GOT3 (cell line): ENCODE results near the gene EDC4.

ENCODE experiments used
- DNase-seq: peaks from one replicate; lab custom pipeline; 2025; ENCODE audit warnings: mixed read lengths; lab: John Stamatoyannopoulos, UW

EDC4 gene

DNA sequence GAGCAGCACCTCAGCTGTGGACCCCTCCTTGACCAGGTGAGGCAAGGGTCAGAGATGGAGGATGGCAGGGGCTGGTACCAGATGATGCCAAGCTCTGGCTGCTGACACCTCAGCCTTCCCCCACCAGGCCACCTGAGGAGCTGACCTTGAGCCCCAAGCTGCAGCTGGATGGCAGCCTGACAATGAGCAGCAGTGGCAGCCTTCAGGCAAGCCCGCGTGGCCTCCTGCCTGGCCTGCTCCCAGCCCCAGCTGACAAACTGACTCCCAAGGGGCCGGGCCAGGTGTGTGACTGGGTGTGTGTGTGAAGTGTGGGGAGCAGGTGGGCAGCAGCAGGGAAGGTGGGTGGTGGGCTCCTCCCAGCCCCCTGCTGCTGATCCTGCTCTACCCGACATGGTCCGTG is 7.1 kb downstream of the EDC4 start:
- DNase-seq = no peak

DNA sequence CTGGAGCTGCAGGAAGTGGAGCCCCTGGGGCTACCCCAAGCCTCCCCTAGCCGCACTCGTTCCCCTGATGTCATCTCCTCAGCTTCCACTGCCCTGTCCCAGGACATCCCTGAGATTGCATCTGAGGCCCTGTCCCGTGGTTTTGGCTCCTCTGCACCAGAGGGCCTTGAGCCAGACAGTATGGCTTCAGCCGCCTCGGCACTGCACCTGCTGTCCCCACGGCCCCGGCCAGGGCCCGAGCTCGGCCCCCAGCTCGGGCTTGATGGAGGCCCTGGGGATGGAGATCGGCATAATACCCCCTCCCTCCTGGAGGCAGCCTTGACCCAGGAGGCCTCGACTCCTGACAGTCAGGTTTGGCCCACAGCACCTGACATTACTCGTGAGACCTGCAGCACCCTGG is 7.7 kb downstream of the EDC4 start:
- no peak for DNase-seq

DNA sequence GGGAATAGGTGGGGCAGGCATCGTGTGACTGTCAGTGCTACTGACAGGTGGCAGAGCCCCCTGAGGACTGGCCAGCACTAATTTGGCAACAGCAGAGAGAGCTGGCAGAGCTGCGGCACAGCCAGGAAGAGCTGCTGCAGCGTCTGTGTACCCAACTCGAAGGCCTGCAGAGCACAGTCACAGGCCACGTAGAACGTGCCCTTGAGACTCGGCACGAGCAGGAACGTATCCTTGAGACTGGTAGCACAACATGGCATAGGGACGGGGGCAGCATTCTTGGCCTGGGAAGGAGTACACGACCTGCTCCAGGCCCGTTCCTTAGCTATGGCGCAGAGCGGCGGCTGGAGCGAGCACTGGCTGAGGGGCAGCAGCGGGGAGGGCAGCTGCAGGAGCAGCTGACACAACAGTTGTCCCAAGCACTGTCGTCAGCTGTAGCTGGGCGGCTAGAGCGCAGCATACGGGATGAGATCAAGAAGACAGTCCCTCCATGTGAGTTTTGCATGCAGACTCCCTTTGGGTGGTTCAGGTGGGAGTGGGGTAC is 8.8 kb downstream of the EDC4 start:
- DNase-seq = no peak

DNA sequence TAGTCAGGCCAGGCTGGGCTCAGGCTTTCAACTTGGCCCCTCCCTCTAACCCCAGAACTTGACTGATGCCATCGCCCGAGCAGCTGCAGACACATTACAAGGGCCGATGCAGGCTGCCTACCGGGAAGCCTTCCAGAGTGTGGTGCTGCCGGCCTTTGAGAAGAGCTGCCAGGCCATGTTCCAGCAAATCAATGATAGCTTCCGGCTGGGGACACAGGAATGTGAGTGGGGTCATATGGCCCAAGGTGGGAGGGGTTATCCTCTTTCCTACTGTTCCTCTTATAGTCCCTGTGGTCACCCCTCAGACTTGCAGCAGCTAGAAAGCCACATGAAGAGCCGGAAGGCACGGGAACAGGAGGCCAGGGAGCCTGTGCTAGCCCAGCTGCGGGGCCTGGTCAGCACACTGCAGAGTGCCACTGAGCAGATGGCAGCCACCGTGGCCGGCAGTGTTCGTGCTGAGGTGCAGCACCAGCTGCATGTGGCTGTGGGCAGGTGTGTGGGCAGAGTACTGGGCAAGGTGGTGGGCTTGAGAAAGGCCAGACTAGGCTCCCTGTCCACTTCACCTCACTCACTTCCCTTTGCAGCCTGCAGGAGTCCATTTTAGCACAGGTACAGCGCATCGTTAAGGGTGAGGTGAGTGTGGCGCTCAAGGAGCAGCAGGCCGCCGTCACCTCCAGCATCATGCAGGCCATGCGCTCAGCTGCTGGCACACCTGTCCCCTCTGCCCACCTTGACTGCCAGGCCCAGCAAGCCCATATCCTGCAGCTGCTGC is 9.7 kb downstream of the EDC4 start:
- no peak for DNase-seq

DNA sequence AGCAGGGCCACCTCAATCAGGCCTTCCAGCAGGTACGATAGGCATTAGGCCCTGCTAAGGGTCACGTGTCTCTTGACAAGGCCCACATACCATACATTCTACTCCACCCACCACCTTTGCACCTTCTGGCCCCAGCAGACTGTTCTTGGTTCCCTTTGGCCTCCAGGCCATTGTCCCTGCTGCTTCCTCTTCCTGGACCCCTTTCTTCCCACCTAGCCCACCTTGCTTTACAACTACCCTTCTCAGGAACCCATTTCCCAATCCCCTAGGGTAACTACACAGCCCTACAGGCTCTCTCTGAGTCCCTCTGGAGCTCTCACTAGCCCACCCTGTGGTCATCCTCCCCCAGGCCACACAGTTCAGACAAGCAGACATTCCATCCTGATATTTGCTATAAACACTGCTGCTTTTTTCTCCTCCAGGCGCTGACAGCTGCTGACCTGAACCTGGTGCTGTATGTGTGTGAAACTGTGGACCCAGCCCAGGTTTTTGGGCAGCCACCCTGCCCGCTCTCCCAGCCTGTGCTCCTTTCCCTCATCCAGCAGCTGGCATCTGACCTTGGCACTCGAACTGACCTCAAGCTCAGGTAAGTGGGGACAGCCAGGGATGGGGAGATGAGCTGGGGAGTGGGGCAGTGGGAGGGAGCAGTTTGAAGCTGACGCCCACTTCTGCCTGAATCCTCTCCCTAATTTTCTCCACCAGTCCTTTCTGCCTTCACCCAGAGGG is 10.5 kb downstream of the EDC4 start:
- DNase-seq = no peak

DNA sequence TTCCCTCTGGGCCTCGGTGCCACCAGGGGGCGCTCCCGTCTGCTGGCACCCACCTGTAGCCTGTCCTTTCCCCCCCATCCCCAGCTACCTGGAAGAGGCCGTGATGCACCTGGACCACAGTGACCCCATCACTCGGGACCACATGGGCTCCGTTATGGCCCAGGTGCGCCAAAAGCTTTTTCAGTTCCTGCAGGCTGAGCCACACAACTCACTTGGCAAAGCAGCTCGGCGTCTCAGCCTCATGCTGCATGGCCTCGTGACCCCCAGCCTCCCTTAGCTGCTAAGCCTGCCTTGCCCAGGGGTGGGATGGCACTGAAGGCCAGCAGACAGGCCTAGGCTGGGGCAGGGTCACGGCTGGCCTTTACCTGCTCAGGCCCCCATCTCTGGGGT is 11.0 kb downstream of the EDC4 start:
- DNase-seq = no peak

DNA sequence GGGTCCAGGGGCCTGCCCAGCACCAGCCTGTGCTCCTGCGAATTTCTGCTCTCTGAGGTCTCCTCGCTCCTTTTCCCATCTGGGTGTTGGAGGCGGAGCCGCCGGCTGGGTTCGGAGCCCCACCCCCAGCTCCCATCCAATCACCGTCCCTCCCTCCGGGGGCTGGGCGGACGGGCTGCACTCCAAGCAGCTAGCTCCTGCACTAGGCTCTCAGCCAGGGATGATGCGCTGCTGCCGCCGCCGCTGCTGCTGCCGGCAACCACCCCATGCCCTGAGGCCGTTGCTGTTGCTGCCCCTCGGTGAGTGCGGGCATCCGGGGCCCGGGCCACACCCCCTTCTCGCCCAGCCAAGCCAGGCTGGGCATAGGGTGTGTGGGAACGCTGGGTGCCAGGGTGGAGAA is 11.8 kb downstream of the EDC4 start, which contains the start of gene NRN1L:
NRN1L (plus strand) TSS at position 202 of the 400 bp plus-strand sequence; CDS start at position 221, 19 bp downstream.
- DNase-seq = no peak

DNA sequence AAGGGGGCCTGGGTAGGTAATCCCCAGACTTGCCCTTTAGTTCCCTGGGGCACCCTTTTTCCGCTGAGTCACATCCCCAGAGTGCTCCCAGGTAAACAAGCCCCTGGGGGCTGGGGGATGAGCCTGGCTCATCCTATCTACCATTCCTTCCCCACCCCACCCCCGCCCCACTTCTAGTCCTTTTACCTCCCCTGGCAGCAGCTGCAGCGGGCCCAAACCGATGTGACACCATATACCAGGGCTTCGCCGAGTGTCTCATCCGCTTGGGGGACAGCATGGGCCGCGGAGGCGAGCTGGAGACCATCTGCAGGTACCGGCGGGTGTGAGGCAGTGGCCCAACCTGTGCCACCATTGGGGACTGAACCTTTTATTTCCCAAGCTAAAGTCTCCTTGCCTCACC is 12.7 kb downstream of the EDC4 start:
- no peak for DNase-seq

DNA sequence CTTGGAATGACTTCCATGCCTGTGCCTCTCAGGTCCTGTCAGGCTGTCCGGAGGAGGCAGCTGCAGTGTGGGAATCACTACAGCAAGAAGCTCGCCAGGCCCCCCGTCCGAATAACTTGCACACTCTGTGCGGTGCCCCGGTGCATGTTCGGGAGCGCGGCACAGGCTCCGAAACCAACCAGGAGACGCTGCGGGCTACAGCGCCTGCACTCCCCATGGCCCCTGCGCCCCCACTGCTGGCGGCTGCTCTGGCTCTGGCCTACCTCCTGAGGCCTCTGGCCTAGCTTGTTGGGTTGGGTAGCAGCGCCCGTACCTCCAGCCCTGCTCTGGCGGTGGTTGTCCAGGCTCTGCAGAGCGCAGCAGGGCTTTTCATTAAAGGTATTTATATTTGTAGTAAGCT is 13.1 kb downstream of the EDC4 start:
- no peak for DNase-seq

DNA sequence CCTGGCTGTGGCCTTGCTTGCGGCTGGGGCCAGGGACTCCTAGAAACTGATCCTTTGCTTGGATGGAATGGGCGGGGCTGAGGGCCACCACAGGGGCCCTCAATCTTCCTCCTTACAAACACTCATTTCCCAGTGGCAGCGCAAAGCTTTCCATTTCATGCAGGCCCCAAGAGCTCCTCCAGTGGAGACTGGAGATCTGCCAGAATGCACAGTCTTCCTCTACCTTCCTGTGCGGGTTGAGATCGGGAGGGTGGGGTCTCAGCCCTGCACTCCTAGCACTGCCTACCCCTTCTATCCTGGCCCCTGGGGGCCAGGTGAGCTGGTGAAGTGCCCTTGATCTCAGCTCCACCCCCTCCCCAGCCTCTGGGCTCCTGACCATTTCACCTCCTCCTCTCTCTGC is 13.5 kb downstream of the EDC4 start:
- DNase-seq = no peak

DNA sequence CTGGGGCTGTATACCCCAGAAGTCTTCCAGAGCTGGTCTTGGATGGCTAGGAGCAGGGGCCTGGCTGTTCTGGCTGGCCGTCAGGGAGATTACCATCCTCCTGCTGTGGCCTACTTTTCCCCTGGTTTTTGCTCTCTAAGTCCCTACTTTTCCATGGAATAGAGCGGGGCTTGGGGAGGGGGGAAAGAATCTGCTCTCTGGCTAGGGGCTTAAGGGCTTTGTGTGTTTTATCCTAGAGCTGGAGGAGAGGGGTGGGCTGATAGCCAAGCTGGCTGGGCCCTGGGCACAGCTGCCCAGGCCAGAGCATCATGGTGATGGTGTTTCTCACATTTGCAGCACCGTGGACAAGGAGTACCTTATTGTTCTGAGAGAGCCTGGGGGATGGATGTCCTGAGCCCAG is 15.5 kb downstream of the EDC4 start:
- DNase-seq = no peak

DNA sequence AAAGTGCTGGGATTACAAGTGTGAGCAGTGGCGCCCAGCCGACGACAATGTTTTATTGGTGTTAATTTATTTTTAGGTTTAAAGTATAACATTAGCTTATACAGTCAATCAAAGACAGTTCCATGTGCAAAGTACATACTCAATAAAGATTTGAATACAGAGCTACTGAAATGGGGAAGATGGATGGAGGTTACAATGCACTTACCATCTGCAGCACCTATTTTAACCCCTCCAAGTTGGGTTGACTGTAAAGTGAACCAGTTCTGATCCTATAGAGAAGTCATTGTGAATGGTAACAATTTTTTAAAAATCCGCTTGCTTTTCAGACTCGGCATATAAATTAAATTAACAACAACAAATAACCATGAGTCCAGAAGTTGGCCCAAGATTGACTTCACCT is 19.5 kb downstream of the EDC4 start:
- DNase-seq = no peak

DNA sequence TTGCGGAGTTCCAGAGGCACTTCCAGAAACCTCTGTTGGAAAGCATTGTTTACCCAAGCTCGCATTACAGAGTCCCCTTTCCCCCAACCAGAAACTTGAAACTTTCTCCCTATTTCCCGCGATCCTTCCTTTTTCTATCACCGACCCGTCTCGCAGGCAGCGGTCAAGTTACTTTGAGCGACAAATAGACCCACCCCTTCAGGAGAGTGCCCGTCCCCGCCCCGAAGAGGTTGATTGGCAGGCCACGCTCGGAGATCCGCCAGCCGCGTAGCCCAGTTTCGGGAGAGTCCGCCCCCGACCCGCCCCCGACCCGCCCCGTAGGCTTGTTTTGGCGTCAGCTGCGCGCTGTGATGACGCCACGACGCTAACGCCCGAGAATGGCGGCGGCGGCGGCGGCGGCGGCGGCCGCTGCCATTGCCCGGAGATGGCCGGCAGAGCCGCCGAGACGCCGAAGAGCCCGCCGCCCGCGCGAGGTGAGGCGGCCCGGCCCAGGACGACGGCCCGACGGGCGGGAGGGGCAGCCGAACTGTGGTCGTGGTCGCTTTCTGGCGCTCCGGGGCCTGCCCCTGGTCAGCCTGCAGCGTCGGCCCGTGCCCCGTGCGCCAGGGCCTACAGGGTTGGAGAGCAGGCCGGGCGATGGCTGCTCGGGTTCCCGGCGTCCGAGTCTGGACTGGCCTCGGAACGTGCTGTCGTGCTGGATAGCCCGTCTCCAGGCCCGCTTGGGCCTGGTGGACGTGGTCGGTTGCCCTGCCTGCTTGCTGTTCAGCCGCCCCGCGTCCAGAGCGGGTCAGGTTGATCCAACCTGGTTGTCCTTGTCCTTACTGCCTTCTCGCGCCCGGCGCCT is 20.3 kb downstream of the EDC4 start, which contains the start of gene PSKH1:
PSKH1 (plus strand) TSS at position 356 of the 844 bp plus-strand sequence. CDS start 15,496 bp downstream, outside the sequence.
- DNase-seq = peak; percentile 86

DNA sequence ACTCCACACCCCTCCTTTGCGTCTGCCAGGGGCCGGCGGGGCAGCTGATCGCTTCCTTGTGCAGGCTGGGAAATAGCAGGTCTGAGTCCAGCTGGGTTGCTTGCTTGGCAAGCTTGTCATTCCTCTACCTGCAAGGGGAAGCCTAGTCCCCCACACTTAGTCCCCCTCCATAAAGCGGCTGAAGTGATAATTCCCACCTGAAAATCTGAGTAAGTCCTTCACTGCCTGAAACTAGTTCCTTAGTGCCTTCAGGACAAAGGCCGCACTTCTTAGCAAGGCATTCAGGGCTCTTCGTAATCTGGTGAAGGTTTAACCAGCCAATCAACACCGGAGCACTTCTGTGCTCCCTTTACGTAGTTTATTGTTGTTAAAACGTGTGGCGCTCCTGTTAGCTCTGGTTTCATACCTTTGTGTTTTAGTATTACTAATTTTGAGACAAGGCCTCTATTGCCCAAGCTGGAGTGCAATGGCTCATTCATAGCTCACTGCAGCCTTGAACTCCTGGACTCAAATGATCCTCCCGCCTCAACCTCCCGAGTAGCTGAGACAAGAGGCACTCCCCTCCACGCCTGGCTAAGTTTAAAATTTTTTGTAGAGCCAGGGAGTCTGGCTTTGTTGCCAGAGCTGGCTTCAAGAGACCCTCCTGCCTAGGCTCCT is 21.0 kb downstream of the EDC4 start:
- DNase-seq = no peak

DNA sequence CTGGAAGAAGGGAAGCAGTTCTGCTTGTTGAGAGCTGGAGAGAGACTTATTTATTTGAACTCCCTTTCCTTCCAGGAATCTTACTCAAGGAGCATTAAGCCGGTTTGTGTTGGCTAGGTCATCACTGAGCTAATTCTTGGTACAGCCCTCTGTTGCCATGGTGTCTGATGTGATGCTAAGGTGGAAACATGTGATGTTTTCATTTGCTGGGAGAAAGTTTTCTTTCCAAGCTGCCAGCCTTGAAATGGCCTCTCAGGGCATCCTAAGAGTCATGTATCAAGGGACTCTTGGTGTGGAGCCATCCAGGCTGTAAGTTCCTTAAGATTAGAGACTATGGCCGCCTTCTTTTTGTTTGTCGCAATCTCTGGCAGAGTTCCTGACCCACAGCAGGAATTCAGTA is 24.4 kb downstream of the EDC4 start:
- no peak for DNase-seq

DNA sequence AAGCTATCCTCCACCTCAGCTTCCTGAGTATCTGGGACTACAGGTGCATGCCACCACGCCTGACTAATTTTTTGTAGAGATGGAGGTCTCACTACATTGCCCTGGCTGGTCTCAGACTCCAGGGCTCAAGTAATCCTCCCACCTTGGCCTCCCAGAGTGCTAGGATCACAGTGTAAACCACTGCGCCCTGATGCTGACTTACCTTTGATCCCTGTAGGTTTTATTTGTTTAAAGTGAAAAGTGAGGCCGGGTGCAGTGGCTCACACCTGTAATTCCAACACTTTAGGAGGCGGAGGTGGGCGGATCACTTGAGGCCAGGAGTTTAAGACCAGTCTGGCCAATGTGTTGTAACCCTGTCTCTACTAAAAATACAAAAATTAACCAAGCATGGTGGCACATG is 28.9 kb downstream of the EDC4 start:
- no peak for DNase-seq

DNA sequence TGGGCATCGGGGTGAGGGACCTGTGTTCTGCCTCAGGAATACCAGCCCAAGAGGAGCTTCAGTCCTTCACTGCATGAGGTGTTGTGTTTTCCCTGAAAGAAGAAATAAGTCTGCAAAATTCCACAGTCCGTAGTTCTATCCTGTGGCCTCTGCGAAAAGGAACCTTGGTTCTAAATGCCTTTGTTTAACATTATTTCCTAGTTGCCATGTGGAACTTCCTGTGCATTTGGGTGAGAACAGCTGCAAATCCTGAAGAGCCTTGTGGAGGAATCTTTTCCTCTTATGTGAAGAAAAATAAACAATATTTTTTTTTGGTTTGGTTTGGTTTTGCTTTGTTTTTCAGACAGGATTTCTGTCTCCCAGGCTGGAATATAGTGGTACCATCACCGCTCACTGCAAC is 30.0 kb downstream of the EDC4 start:
- DNase-seq = no peak

DNA sequence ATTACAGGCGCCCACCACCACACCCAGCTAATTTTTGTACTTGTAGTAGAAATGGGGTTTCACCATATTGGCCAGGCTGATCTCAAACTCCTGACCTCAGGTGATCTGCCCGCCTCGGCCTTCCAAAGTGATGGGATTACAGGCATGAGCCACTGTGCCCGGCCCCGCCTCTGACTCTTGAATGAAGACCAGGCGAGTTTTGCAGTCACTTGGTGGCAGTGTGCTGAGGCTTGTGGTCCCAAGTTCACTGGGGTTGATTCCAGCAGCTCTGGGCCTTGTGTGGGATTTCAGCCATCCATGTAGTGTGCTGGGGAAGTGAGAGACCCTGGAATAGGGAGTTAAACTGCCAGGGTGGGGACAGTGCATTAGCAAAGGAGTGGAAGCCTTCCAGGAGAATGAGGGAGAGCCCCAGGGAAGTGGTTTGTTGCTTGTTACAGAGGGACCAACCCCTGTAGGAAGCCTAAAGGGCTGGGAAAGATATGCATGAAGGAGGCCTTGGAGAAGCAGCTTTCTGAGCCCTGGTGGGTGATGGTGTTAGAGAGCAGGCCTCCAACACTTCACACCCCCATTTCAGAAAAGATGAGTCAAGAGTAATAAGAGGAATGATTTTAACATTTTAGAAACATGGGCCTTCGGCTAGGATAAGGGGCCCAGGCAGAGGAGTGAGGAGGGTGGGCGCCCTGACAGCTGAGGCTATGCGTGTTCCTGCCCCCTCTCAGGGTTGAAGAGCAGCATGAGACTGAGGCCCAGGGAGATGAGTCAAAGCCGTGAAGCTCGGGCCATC is 34.7 kb downstream of the EDC4 start:
- DNase-seq = no peak

DNA sequence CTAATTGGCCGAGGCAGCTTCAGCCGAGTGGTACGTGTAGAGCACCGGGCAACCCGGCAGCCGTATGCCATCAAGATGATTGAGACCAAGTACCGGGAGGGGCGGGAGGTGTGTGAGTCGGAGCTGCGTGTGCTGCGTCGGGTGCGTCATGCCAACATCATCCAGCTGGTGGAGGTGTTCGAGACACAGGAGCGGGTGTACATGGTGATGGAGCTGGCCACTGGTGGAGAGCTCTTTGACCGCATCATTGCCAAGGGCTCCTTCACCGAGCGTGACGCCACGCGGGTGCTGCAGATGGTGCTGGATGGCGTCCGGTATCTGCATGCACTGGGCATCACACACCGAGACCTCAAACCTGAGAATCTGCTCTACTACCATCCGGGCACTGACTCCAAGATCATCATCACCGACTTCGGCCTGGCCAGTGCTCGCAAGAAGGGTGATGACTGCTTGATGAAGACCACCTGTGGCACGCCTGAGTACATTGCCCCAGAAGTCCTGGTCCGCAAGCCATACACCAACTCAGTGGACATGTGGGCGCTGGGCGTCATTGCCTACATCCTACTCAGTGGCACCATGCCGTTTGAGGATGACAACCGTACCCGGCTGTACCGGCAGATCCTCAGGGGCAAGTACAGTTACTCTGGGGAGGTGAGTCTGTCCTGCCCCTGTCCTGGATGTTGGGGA is 36.3 kb downstream of the EDC4 start:
- no peak for DNase-seq

DNA sequence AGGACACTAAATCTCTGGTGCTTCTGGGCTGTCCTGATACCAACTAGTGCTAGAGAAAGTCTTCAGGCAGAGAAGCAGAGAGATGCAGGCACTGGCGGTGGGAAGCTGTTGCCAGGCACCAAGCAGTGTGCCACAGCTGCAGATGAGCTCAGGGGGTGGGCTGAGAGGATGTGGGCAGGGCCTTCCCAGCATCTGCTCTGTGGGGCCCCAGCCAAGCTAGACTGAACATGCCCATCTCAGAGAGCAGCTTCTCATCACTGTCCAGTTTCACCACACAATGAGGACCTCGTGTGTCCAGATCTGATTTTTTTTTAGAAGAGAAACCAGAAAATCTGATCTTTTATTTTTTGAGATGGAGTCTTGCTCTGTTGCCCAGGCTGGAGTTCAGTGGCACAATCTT is 37.3 kb downstream of the EDC4 start:
- DNase-seq = no peak
